HCT116 (cell line): ENCODE measurements around the gene NFAT5.

Experiments
- CEBPB ChIP-seq: IDR thresholded peaks from 2 replicates; pipeline ENCODE4 v1.6.1; 2012; ENCODE audit warnings: low read depth
- CTCF ChIP-seq, 3 experiments: fragments of 200-600 bp in 1 of 3; sonication (generic) in 1 of 3; IDR thresholded peaks in 2 of 3; conservative IDR thresholded peaks in 1 of 3; 2 replicates each; pipeline ENCODE4 v1.5.1; 2012 to 2017; ENCODE audit warnings: low read depth in 2 of 3, low read length in 2 of 3, antibody characterized with exemption in 1 of 3, borderline replicate concordance in 1 of 3, control low read depth in 1 of 3, mild to moderate bottlenecking in 1 of 3, mixed read lengths in 1 of 3, mixed run types in 1 of 3, moderate library complexity in 1 of 3; ENCODE audit not compliant: insufficient read depth in 1 of 3
- ELF1 ChIP-seq: IDR thresholded peaks from 2 replicates; pipeline ENCODE4 v1.6.1; 2012; ENCODE audit warnings: low read depth, borderline replicate concordance
- MAX ChIP-seq: IDR thresholded peaks from 2 replicates; pipeline ENCODE4 v1.6.1; 2012
- POLR2A ChIP-seq: IDR thresholded peaks from 2 replicates; pipeline ENCODE4 v1.7.0; 2011; ENCODE audit warnings: borderline replicate concordance; ENCODE audit not compliant: insufficient read depth, insufficient read length; ENCODE audit errors: extremely low read depth
- POLR2AphosphoS5 ChIP-seq: IDR thresholded peaks from 2 replicates; pipeline ENCODE4 v1.6.1; 2011; ENCODE audit warnings: mild to moderate bottlenecking, low read depth, low read length, moderate library complexity
- RAD21 ChIP-seq: IDR thresholded peaks from 2 replicates; pipeline ENCODE4 v1.6.1; 2012; ENCODE audit warnings: low read depth, mild to moderate bottlenecking
- REST ChIP-seq: IDR thresholded peaks from 2 replicates; pipeline ENCODE4 v1.6.1; 2012; ENCODE audit warnings: low read depth
- SP1 ChIP-seq: IDR thresholded peaks from 2 replicates; pipeline ENCODE4 v1.6.1; 2012; ENCODE audit warnings: low read depth
- ZFX ChIP-seq: fragments of 450-650 bp; IDR thresholded peaks from 2 replicates; pipeline ENCODE4 v1.6.1; 2017

DNA sequence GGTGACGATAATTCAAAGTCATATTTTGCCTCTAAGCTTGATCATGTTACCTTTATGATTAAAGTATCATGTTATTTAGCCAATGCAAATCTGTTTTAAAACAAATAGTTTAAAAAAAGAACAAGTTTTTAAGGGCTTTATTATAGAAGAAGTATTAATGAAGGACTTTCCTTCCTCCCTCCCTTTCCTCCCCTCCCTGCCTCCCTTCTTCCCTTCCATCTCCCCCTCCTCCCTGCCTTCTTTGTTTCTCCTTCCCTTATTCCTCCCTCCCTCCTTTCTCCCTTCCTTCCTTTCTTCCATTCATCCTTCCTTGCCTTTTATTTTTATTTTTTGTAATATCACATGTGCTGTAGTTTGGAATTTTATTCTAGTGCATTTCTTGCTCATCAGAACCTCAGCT, 134.1 kb downstream of the NFAT5 start:
- TF ChIP-seq POLR2A (no peak), CTCF (IDR thresholded peaks at IDR 0.05 in 2 of 3, conservative IDR thresholded peaks at IDR 0.05 in 1 of 3; ENCODE audit: borderline replicate concordance in 1 of 3, insufficient read depth in 1 of 3, low read depth in 2 of 3, low read length in 2 of 3) (no peak), REST (no peak), SP1 (no peak), POLR2AphosphoS5 (no peak), MAX (no peak), ZFX (no peak), CEBPB (no peak), RAD21 (no peak), ELF1 (no peak)
